GM10266 (cell line): ENCODE data around the gene RIC8B.

Experiments
- DNase-seq: peaks from one replicate; pipeline ENCODE4 v3.0.0; 2012; ENCODE audit errors: extremely low spot score
- CTCF ChIP-seq: IDR thresholded peaks from 2 replicates; pipeline ENCODE4 v1.5.1; 2012; ENCODE audit warnings: mild to moderate bottlenecking, low read depth; ENCODE audit not compliant: control insufficient read depth, insufficient read depth; ENCODE audit errors: missing control alignments

RIC8B gene

GRCh38 chr12:106736051-106736957, 38.2 kb upstream of the RIC8B start:
- TF ChIP-seq CTCF, result no peak
- no peak for DNase-seq

DNA sequence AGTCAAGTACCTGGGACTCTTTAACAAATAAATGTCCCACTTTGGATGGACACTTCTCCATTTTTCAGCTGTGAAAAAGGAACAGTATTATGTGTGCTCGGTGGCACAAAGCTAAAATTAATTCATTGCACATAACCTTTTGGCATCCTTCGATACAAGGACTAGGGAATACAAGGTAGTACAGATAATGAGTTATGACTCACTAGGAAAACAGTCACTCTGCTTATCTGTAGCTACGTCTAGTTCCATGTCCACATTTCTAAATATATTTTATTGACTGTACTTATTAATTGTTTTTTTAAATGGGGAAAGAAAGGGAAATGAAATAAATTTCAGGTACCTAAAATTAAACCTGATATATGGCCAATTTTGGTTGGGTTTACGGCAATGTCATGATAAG, 35.2 kb upstream of the RIC8B start:
- no peak for TF ChIP-seq CTCF
- DNase-seq, result no peak

DNA sequence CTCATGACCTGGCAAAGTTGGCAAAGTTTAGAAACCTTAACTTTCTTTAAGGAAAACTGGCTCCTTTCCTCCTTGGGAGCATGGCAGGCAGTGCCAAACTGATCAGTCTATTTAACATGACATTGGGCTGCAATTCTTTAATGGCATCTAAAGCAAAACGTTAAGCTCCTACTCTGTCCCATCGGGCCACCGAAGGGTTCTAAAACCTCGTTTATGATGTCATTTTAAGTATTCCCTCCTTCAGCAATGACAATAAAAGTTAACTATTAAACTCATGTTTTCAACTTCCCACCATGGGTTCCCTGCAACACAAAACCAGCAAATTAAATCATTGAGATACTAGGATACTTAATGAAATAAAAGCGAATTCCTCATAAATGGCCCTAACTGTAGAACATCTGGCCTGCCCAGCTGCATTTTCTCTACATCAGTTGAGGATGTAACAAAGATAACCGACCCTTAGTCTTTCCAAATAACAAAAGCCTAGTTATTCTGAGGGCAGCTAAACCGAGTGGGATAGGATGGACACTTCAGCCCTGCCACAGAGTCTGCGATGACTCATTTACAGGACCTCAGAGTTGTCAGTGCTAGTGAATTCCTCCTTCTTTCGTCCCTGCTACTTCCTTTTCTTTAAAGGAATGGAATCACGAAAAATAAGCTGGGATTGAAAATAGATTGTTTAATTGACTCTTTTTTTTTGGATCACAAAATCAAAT, 34.5 kb upstream of the RIC8B start:
- TF ChIP-seq CTCF, result no peak
- no peak for DNase-seq

- DNase-seq, result no peak
- TF ChIP-seq CTCF, result no peak
These were observed 33.7 kb upstream of the RIC8B start for GRCh38 chr12:106740818-106741217.

DNA sequence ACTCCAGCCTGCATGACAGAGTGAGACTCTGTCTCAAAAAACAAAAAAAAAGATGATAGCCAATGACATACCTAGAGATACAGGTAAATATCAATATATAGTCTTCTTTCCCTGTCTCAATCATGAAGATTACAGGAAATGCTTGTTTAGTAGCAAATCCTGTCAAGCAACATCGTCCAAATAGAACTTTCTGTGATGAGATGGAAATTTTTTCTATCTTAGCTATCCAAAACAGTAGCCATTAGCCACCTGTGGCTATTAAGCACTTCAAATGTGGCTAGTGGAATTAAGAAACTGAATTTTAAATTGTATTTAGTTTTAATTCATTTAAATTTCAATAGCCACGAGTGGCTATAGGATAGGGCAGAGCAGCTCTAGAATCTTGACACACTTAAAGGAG, 33.2 kb upstream of the RIC8B start:
- TF ChIP-seq CTCF, result no peak
- DNase-seq, result no peak

GRCh38 chr12:106743270-106743988, 31.1 kb upstream of the RIC8B start:
- DNase-seq, result no peak

More at GRCh38 chr12:106743270-106743988, 31.1 kb upstream of the RIC8B start:
- no peak for TF ChIP-seq CTCF
